Stimulated activated naive CD8-positive, alpha-beta T cell treated with anti-CD3 and anti-CD28 coated beads, Interleukin-15, Interleukin-2, amounts not matched to agents 100 ng/mL and 50 ng/mL, for 24 hours (primary cell): ENCODE measurements around the gene SIRT5.

ENCODE experiments used
- H3K27ac Mint-ChIP-seq: one replicate; pipeline ENCODE4 v1.8.0; 2021; ENCODE audit warnings: mild to moderate bottlenecking, mixed read lengths
- H3K27me3 Mint-ChIP-seq: one replicate; pipeline ENCODE4 v1.8.0; 2021; ENCODE audit warnings: mixed read lengths
- H3K36me3 Mint-ChIP-seq: one replicate; pipeline ENCODE4 v1.8.0; 2021; ENCODE audit warnings: low read depth, mixed read lengths
- H3K4me1 Mint-ChIP-seq: one replicate; pipeline ENCODE4 v1.8.0; 2021; ENCODE audit warnings: low read depth, mixed read lengths
- H3K4me3 Mint-ChIP-seq: one replicate; pipeline ENCODE4 v1.8.0; 2021; ENCODE audit warnings: mild to moderate bottlenecking, mixed read lengths
- H3K9me3 Mint-ChIP-seq: one replicate; pipeline ENCODE4 v1.8.0; 2021; ENCODE audit warnings: mixed read lengths

Gene SIRT5

GRCh38 chr6:13591205-13591921 is 17.0 kb downstream of the SIRT5 start:
- H3K36me3 Mint-ChIP-seq: peaks cover 18% of the 10 kb centered on the region
- no peaks in the 10 kb centered on the region for H3K9me3 Mint-ChIP-seq
- H3K27me3 Mint-ChIP-seq: no peaks in the 10 kb centered on the region
- no peak overlapping the region for H3K4me3 Mint-ChIP-seq
- H3K27ac Mint-ChIP-seq: no peak overlapping the region
- H3K4me1 Mint-ChIP-seq: no peaks in the 10 kb centered on the region

DNA sequence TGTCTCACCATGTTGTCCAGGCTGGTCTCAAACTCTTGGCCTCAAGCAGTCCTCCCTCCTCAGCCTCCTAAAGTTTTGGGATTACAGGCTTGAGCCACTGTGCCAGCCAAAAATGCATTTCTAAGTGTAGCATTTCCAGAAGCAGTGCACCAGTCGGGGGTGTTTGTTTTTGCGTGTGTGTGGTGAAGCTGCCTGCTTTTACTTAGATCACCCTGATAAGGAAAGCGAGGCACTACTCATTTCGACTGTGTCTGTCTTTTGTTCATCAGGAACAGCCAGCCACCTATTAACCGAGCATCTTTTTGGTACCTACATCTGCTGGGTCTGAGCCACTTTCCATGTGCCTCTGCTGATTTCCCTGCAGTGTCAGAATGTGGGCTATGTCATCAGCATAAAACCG is 18.7 kb downstream of the SIRT5 start:
- Mint-ChIP-seq H3K4me3 (no peak overlapping the region), H3K9me3 (no peaks in the 10 kb centered on the region), H3K36me3 (peaks cover 20% of the 10 kb centered on the region), H3K27ac (no peak overlapping the region), H3K27me3 (no peaks in the 10 kb centered on the region), H3K4me1 (no peaks in the 10 kb centered on the region)

DNA sequence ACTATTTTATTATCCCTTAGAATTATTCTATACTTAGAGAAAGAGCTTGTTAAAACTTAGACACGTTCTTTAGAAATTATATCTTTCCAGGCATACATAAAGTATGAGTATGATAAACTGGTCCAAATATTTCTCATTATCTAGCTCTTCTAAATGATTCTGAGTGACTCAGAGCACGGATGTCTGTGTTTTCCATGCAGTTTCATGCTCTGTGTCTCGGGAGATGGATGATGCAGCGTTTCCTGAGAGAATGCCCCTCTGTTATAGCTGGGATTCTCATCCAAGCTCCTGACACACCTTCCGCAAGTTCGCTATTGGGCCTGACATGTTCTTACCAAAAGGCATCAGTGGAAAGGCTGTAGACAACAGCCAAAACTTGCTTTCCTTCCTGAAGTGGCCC is 19.3 kb downstream of the SIRT5 start:
- no peaks in the 10 kb centered on the region for H3K4me1 Mint-ChIP-seq
- H3K36me3 Mint-ChIP-seq: peaks cover 21% of the 10 kb centered on the region
- H3K27ac Mint-ChIP-seq: no peak overlapping the region
- H3K27me3 Mint-ChIP-seq: no peaks in the 10 kb centered on the region
- no peak overlapping the region for H3K4me3 Mint-ChIP-seq
- no peaks in the 10 kb centered on the region for H3K9me3 Mint-ChIP-seq

- H3K4me1 Mint-ChIP-seq: no peaks in the 10 kb centered on the region
- H3K36me3 Mint-ChIP-seq: peaks cover 24% of the 10 kb centered on the region
- H3K27ac Mint-ChIP-seq: no peak overlapping the region
- no peaks in the 10 kb centered on the region for H3K9me3 Mint-ChIP-seq
- no peak overlapping the region for H3K4me3 Mint-ChIP-seq
- H3K27me3 Mint-ChIP-seq: no peaks in the 10 kb centered on the region
Observed at GRCh38 chr6:13597073-13597472, 22.7 kb downstream of the SIRT5 start.

DNA sequence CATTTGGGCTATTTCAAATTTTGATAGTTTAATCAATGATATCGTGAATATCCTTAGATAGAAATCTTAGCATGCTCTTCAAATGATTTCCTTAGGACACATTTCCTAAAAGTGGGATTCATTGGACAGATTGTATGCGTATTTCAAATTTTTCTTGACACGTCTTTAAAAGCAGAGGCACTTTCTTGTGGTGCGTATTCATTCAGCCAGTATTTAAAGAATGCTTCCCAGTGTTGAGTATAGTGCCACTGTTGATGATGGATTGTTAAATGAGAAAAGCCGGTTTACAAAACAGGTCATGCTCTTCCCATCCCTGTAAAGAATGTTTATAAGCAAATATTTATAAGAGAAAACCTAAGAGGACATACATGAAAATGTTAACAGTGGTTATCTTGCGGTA is 25.6 kb downstream of the SIRT5 start:
- H3K36me3 Mint-ChIP-seq: peaks cover 35% of the 10 kb centered on the region
- H3K9me3 Mint-ChIP-seq: no peaks in the 10 kb centered on the region
- no peaks in the 10 kb centered on the region for H3K4me1 Mint-ChIP-seq
- H3K27ac Mint-ChIP-seq: no peak overlapping the region
- no peak overlapping the region for H3K4me3 Mint-ChIP-seq
- H3K27me3 Mint-ChIP-seq: no peaks in the 10 kb centered on the region

DNA sequence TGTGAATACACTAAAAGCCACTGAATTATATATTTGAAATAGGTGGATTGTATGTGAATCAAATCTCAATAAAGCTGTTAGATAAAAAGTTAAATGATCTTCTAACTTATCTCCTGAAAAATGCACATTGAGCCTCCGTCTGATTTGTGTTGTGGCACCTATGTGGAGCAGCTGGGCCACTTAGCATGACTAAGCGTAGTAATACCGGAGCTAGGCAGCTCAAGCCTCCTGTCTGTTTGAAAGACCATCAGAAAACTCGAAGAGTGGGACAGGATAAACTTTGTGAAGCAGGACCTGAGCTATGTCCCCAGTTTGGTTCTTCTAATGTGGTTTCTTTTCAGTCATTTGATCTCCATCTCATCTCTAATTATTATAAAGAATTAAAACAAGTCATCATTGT is 29.7 kb downstream of the SIRT5 start:
- Mint-ChIP-seq H3K36me3 (peaks cover 30% of the 10 kb centered on the region), H3K27me3 (no peaks in the 10 kb centered on the region), H3K9me3 (no peaks in the 10 kb centered on the region), H3K27ac (no peak overlapping the region), H3K4me1 (no peaks in the 10 kb centered on the region), H3K4me3 (no peak overlapping the region)

DNA sequence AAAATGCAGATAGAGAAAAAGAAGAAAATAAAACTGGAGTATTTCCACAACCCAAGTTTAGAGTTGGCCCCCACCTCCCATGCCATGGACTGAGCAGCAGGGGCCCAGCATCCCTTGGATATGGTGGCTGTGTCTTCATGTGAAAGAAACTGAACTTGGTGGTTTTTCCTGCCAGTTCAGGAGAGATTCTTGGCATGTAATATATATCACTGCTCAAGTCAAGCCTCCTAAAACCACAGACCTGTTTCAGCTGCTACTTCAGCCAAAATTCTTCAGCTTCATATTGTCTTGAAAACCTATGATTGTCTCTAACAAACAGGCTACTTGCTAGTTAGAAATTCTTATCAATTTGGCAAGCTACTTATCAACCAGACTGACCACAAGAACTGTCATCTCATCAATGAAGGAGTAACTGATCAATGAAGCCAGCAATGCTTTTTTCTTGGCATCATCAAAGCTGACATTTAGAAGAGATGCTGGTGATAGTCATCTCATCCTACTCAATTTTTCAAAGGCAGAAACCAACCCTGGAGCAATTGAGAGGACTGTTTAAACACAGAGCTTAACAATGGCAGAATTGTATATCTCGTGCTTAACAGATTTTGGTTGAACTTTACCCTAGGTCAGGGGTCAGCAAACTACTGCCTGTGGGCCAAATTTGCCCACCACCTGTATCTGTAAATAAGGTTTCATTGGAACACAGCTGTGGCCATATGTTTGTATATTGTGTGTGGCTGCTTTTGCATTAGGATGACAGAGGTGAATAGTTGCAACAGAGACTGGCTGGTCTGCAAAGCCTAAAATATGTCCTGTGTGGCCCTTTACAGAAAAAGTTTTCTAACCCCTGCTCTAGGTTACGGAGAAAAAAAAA is 30.4 kb downstream of the SIRT5 start:
- H3K27me3 Mint-ChIP-seq: no peaks in the 10 kb centered on the region
- H3K9me3 Mint-ChIP-seq: no peaks in the 10 kb centered on the region
- H3K4me1 Mint-ChIP-seq: no peaks in the 10 kb centered on the region
- H3K4me3 Mint-ChIP-seq: no peak overlapping the region
- no peak overlapping the region for H3K27ac Mint-ChIP-seq
- peaks cover 30% of the 10 kb centered on the region for H3K36me3 Mint-ChIP-seq

DNA sequence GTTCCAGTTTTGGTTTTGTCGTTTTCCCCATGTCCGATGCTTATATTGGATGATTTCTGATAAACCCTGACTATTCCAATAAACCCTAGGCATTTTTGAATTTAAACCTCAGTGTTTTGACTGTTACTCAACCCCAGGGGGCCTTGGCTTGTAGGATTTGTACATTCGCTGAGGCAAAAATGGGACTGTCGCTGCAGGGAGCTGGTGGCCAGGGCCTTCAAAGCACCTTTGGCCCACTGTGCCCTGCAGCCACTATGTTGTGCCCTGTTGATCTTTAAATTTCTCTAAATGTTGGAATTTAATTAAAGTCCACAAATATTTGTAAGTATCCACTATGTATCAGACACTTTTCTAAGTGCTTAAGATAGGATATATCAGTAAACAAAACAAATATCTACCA is 31.2 kb downstream of the SIRT5 start:
- H3K27me3 Mint-ChIP-seq: no peaks in the 10 kb centered on the region
- peaks cover 30% of the 10 kb centered on the region for H3K36me3 Mint-ChIP-seq
- no peaks in the 10 kb centered on the region for H3K9me3 Mint-ChIP-seq
- H3K4me3 Mint-ChIP-seq: no peak overlapping the region
- no peaks in the 10 kb centered on the region for H3K4me1 Mint-ChIP-seq
- H3K27ac Mint-ChIP-seq: no peak overlapping the region

DNA sequence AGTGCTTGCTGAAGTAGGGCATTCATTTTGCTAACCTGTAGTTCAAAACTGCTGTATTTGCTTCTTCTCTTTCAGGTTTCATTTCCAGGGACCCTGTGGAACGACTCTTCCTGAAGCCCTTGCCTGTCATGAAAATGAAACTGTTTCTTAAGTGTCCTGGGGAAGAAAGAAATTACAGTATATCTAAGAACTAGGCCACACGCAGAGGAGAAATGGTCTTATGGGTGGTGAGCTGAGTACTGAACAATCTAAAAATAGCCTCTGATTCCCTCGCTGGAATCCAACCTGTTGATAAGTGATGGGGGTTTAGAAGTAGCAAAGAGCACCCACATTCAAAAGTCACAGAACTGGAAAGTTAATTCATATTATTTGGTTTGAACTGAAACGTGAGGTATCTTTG is 37.3 kb downstream of the SIRT5 start:
- H3K27me3 Mint-ChIP-seq: no peaks in the 10 kb centered on the region
- no peaks in the 10 kb centered on the region for H3K9me3 Mint-ChIP-seq
- H3K27ac Mint-ChIP-seq: peak overlapping the region; percentile 9
- peaks cover 23% of the 10 kb centered on the region for H3K36me3 Mint-ChIP-seq
- H3K4me3 Mint-ChIP-seq: peak overlapping the region; percentile 7
- H3K4me1 Mint-ChIP-seq: peaks cover 33% of the 10 kb centered on the region

GRCh38 chr6:13613029-13613594 is 38.7 kb downstream of the SIRT5 start:
- no peaks in the 10 kb centered on the region for H3K9me3 Mint-ChIP-seq
- peaks cover 46% of the 10 kb centered on the region for H3K4me1 Mint-ChIP-seq
- peak overlapping the region; percentile 97 for H3K4me3 Mint-ChIP-seq
- peaks cover 33% of the 10 kb centered on the region for H3K36me3 Mint-ChIP-seq
- H3K27ac Mint-ChIP-seq: no peak overlapping the region
- no peaks in the 10 kb centered on the region for H3K27me3 Mint-ChIP-seq

- Mint-ChIP-seq H3K4me1 (peaks cover 51% of the 10 kb centered on the region), H3K36me3 (peaks cover 42% of the 10 kb centered on the region), H3K9me3 (no peaks in the 10 kb centered on the region), H3K27ac (peak overlapping the region; percentile 97), H3K27me3 (no peaks in the 10 kb centered on the region), H3K4me3 (peak overlapping the region; percentile 97)
Observed at GRCh38 chr6:13614126-13614925, 39.9 kb downstream of the SIRT5 start.

- Mint-ChIP-seq H3K4me1 (peaks cover 52% of the 10 kb centered on the region), H3K27ac (peak within 1 kb of the TSS; percentile 97), H3K36me3 (peaks cover 49% of the 10 kb centered on the region), H3K27me3 (no peaks in the 10 kb centered on the region), H3K4me3 (peak within 1 kb of the TSS; percentile 97), H3K9me3 (no peaks in the 10 kb centered on the region)
Observed at GRCh38 chr6:13614926-13615791, 40.8 kb downstream of the SIRT5 start, which contains the start of gene NOL7. Gene NOL7 (plus strand): TSS chr6:13615335. CDS start chr6:13615359, 24 bp downstream.

DNA sequence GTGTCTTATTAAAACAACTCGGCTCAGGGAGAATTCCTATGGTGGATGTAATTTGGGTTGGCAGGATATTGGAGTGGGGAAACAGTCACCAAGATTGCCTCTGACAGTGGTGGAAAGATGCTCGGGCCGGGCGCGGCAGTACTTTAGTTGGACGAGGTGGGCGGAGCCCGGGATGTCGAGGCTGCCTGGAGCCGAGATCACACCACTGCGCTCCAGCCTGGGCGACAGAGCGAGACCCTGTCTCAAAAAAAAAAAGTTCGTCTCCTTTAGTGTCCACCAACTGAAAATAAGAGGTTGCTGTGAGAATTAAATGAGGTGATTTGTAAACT is 41.4 kb downstream of the SIRT5 start:
- no peaks in the 10 kb centered on the region for H3K9me3 Mint-ChIP-seq
- peak overlapping the region; percentile 97 for H3K4me3 Mint-ChIP-seq
- H3K4me1 Mint-ChIP-seq: peaks cover 52% of the 10 kb centered on the region

GRCh38 chr6:13617066-13617465 is 42.7 kb downstream of the SIRT5 start:
- H3K4me1 Mint-ChIP-seq: peaks cover 45% of the 10 kb centered on the region
- peaks cover 50% of the 10 kb centered on the region for H3K36me3 Mint-ChIP-seq
- peak overlapping the region; percentile 97 for H3K4me3 Mint-ChIP-seq
- no peaks in the 10 kb centered on the region for H3K9me3 Mint-ChIP-seq
- H3K27me3 Mint-ChIP-seq: no peaks in the 10 kb centered on the region
- H3K27ac Mint-ChIP-seq: peak overlapping the region; percentile 97

More for the DNA sequence above, 41.4 kb downstream of the SIRT5 start:
- Mint-ChIP-seq H3K36me3 (peaks cover 49% of the 10 kb centered on the region), H3K27me3 (no peaks in the 10 kb centered on the region), H3K27ac (peak overlapping the region; percentile 97)
